Panc1 (cell line): ENCODE measurements around the gene HEYL. TPM values are rescaled to one million over a fixed set of nuclear protein-coding genes. Genes with fewer than 3 reads are reported as not detected.

Experiments
- ATAC-seq: fragments of 200-7000 bp; cut with Tn5 transposase; 2 replicates; pipeline ENCODE4 v1.9.1; 2020; ENCODE audit warnings: mild to moderate bottlenecking, moderate library complexity
- BruUV-seq: library from RNA; stranded (reverse); fragments of 400-500 nt; replicated peaks from 2 replicates; lab custom pipeline; 2021; lab: Mats Ljungman, UMichigan
- CTCF ChIA-PET: fragments of 300-600 bp; sonication (Branson Sonifier 250); formaldehyde crosslinking; loops from one replicate; lab custom pipeline; 2022; ENCODE audit warnings: antibody characterized with exemption; lab: Charles Lee
- POLR2A ChIA-PET: fragments of 300-600 bp; sonication (Branson Sonifier 250); formaldehyde crosslinking; loops from one replicate; lab custom pipeline; 2022; ENCODE audit warnings: antibody characterized with exemption; lab: Charles Lee
- DNase-seq: peaks from one replicate; pipeline ENCODE4 v3.0.0-alpha.2; 2010; ENCODE audit warnings: low read depth, low spot score
- H3K27ac ChIP-seq: 2 replicates; pipeline ENCODE4 v1.5.1; 2011; ENCODE audit warnings: mild to moderate bottlenecking, low read length, inconsistent platforms
- H3K27me3 ChIP-seq: fragments of 200-500 bp; sonication (Bioruptor generic); 2 replicates; pipeline ENCODE4 v1.6.0; 2014; ENCODE audit warnings: low read length, inconsistent platforms; ENCODE audit not compliant: control insufficient read depth, insufficient read depth
- H3K36me3 ChIP-seq: fragments of 200-500 bp; sonication (Bioruptor generic); 2 replicates; pipeline ENCODE4 v1.5.1; 2014; ENCODE audit warnings: inconsistent platforms, mild to moderate bottlenecking, low read length, moderate library complexity; ENCODE audit not compliant: control insufficient read depth, insufficient read depth
- H3K4me1 ChIP-seq: 2 replicates; pipeline ENCODE4 v1.5.1; 2011; ENCODE audit warnings: inconsistent platforms, mild to moderate bottlenecking, low read length, moderate library complexity; ENCODE audit not compliant: control insufficient read depth, insufficient read depth
- H3K4me3 ChIP-seq, 2 experiments: 2 replicates each; pipeline ENCODE4 v1.5.1; 2011 to 2012; ENCODE audit warnings: low read depth in 2 of 2, low read length in 2 of 2, mild to moderate bottlenecking in 2 of 2, inconsistent platforms in 1 of 2, moderate library complexity in 1 of 2
- H3K9me3 ChIP-seq: fragments of 200-500 bp; sonication (Bioruptor generic); 2 replicates; pipeline ENCODE4 v1.5.1; 2014; ENCODE audit warnings: low read depth, mild to moderate bottlenecking, inconsistent platforms, low read length, moderate library complexity; ENCODE audit not compliant: control insufficient read depth, insufficient read depth
- POLR2AphosphoS5 ChIP-seq: IDR thresholded peaks from 2 replicates; pipeline ENCODE4 v1.6.1; 2012; ENCODE audit warnings: mild to moderate bottlenecking, low read depth, low read length, moderate library complexity
- SIN3A ChIP-seq: IDR thresholded peaks from 2 replicates; pipeline ENCODE4 v1.6.1; 2012; ENCODE audit warnings: low read depth, mild to moderate bottlenecking, low read length, moderate library complexity, borderline replicate concordance; ENCODE audit not compliant: insufficient read depth
- TCF7L2 ChIP-seq: IDR thresholded peaks from 2 replicates; pipeline ENCODE4 v1.6.1; 2011; ENCODE audit warnings: mild to moderate bottlenecking, low read depth, low read length, inconsistent platforms
- in situ Hi-C: cut with HindIII; loops from 2 replicates; pipeline ENCODE4 v1.10.0; 2016; ENCODE audit warnings: low sequenced_read_pairs, low pct_unique_long_range_greater_than_20kb
- intact Hi-C: fragments of 100-400 bp; cut with micrococcal nuclease; formaldehyde crosslinking; loops from one replicate; pipeline ENCODE4 v1.10.0; 2022; ENCODE audit not compliant: unreplicated experiment
- total RNA-seq: library from RNA; stranded (reverse); gene quantifications from one replicate; pipeline ENCODE4 v1.2.1, GENCODE V29; 2021; ENCODE audit not compliant: unreplicated experiment
- TF ChIP-seq, protein P1 (sequence below), 2 experiments: IDR thresholded peaks; 2 replicates each; pipeline ENCODE4 v1.6.1; 2011 to 2012; ENCODE audit warnings: low read depth in 2 of 2, control low read depth in 1 of 2, low read length in 1 of 2, mild to moderate bottlenecking in 1 of 2, moderate library complexity in 1 of 2; ENCODE audit not compliant: insufficient read depth in 1 of 2
- TF ChIP-seq, protein P2 (sequence below): fragments of 450-650 bp; IDR thresholded peaks from 2 replicates; pipeline ENCODE4 v1.5.1; 2017; ENCODE audit warnings: mild to moderate bottlenecking

Gene HEYL
- total RNA-seq, 1 experiment from 2014 or later: 2.3 TPM

DNA sequence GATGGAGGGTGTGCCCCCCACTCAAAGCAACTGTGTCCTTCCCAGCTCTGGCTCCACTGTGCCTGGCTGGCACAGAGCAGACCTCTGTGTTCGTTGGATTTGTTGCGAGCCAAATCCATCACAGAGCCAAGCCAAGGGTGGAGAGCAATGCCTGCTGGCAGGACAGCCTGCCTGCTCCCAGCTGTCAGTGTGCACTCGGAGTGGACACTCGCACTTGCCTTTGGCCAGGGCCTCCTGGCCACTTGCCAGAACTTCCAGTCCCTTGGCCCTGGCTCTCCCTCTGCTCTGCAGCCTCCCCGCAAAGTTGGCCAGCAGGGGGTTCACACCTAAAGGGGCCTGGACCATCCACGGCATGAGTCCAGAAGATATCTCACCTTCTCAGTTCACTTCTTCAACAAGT is 16.4 kb downstream of the HEYL start:
- intact Hi-C loops: no loop called here
- TF ChIP-seq, protein P1, sequence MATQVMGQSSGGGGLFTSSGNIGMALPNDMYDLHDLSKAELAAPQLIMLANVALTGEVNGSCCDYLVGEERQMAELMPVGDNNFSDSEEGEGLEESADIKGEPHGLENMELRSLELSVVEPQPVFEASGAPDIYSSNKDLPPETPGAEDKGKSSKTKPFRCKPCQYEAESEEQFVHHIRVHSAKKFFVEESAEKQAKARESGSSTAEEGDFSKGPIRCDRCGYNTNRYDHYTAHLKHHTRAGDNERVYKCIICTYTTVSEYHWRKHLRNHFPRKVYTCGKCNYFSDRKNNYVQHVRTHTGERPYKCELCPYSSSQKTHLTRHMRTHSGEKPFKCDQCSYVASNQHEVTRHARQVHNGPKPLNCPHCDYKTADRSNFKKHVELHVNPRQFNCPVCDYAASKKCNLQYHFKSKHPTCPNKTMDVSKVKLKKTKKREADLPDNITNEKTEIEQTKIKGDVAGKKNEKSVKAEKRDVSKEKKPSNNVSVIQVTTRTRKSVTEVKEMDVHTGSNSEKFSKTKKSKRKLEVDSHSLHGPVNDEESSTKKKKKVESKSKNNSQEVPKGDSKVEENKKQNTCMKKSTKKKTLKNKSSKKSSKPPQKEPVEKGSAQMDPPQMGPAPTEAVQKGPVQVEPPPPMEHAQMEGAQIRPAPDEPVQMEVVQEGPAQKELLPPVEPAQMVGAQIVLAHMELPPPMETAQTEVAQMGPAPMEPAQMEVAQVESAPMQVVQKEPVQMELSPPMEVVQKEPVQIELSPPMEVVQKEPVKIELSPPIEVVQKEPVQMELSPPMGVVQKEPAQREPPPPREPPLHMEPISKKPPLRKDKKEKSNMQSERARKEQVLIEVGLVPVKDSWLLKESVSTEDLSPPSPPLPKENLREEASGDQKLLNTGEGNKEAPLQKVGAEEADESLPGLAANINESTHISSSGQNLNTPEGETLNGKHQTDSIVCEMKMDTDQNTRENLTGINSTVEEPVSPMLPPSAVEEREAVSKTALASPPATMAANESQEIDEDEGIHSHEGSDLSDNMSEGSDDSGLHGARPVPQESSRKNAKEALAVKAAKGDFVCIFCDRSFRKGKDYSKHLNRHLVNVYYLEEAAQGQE (IDR thresholded peaks at IDR 0.05; ENCODE audit: insufficient read depth in 1 of 2, low read depth in 2 of 2, low read length in 1 of 2): no peak
- no peak for TF ChIP-seq POLR2AphosphoS5
- no peak for TF ChIP-seq SIN3A
- TF ChIP-seq TCF7L2: no peak
- TF ChIP-seq, protein P2, sequence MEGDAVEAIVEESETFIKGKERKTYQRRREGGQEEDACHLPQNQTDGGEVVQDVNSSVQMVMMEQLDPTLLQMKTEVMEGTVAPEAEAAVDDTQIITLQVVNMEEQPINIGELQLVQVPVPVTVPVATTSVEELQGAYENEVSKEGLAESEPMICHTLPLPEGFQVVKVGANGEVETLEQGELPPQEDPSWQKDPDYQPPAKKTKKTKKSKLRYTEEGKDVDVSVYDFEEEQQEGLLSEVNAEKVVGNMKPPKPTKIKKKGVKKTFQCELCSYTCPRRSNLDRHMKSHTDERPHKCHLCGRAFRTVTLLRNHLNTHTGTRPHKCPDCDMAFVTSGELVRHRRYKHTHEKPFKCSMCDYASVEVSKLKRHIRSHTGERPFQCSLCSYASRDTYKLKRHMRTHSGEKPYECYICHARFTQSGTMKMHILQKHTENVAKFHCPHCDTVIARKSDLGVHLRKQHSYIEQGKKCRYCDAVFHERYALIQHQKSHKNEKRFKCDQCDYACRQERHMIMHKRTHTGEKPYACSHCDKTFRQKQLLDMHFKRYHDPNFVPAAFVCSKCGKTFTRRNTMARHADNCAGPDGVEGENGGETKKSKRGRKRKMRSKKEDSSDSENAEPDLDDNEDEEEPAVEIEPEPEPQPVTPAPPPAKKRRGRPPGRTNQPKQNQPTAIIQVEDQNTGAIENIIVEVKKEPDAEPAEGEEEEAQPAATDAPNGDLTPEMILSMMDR: no peak
- ChIA-PET CTCF (no interaction called here), POLR2A (no interaction called here)
- H3K36me3 ChIP-seq: no peaks in the 10 kb centered on the region
- no TSS peak for BruUV-seq
- H3K4me1 ChIP-seq: no peaks in the 10 kb centered on the region
- no peaks in the 10 kb centered on the region for H3K9me3 ChIP-seq
- in situ Hi-C loops: no loop called here
- DNase-seq (no peak), ATAC-seq (no peak)
- H3K4me3 ChIP-seq: no peak overlapping the region
- H3K27ac ChIP-seq: no peak overlapping the region
- H3K27me3 ChIP-seq: no peaks in the 10 kb centered on the region

DNA sequence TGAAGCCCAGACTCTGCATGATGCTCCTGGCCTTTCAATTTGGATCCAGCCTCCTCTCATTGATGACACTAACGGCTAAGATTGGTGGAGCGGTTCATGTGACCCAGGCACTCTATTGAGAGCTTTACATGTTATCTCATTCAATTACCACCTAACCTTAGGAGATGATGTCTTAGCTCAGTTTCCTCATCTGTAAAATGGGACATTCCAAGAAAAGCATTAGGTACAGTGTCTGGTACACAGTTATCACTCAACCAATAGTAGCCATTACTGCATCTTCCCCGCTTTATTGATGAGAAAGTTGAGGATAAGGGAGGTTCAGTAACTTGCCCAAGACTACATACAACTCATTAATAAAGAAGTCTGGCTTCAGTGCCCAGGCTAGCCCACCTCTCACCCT is 17.0 kb downstream of the HEYL start:
- intact Hi-C loops: no loop called here
- BruUV-seq: no TSS peak
- CTCF ChIA-PET: no interaction called here

More for the DNA sequence above, 17.0 kb downstream of the HEYL start:
- in situ Hi-C loops: no loop called here
- TF ChIP-seq, protein P2: no peak
- no peak for TF ChIP-seq TCF7L2
- no peak for TF ChIP-seq SIN3A
- TF ChIP-seq, protein P1 (IDR thresholded peaks at IDR 0.05; ENCODE audit: insufficient read depth in 1 of 2, low read depth in 2 of 2, low read length in 1 of 2): no peak
- TF ChIP-seq POLR2AphosphoS5: no peak
- ATAC-seq (no peak), DNase-seq (no peak)
- Histone ChIP-seq H3K27ac (no peak overlapping the region), H3K4me1 (no peaks in the 10 kb centered on the region), H3K36me3 (no peaks in the 10 kb centered on the region), H3K9me3 (no peaks in the 10 kb centered on the region), H3K4me3 (no peak overlapping the region), H3K27me3 (no peaks in the 10 kb centered on the region)
- POLR2A ChIA-PET: no interaction called here
